Hypothalamus (tissue), 51 donors: Measurements from ENCODE around the gene GJC2.

ENCODE experiments used
- DNase-seq, 51 donors: peaks; one replicate each; lab custom pipeline; 2025; lab: John Stamatoyannopoulos, UW

The GJC2 gene

GRCh38 chr1:228144193-228144992, 5.3 kb upstream of the GJC2 start:
- DNase-seq: no peak

GRCh38 chr1:228144993-228145343, 4.8 kb upstream of the GJC2 start:
- no peak for DNase-seq

- no peak for DNase-seq
Measured at GRCh38 chr1:228145463-228146416, 4.0 kb upstream of the GJC2 start.

GRCh38 chr1:228146417-228147150, 3.1 kb upstream of the GJC2 start:
- no peak for DNase-seq

- no peak for DNase-seq
Measured at GRCh38 chr1:228147151-228147693, 2.5 kb upstream of the GJC2 start.

- DNase-seq: no peak
Measured at GRCh38 chr1:228147768-228148167, 2.0 kb upstream of the GJC2 start.

GRCh38 chr1:228148196-228148861, 1.4 kb upstream of the GJC2 start:
- DNase-seq: no peak

- DNase-seq: peak in 1 of 51 donors; percentile 47
Measured at GRCh38 chr1:228148935-228149405, 760 bp upstream of the GJC2 start.

- DNase-seq: no peak
Measured at GRCh38 chr1:228150120-228150460, 360 bp downstream of the GJC2 start.

GRCh38 chr1:228150461-228151179, 890 bp downstream of the GJC2 start:
- DNase-seq: peak in 39 of 51 donors; percentile 11 to 81 (median 49)

GRCh38 chr1:228151180-228151925, 1.6 kb downstream of the GJC2 start:
- DNase-seq: peak in 3 of 51 donors; percentile 21 to 34 (median 23)

- no peak for DNase-seq
Measured at GRCh38 chr1:228152097-228152917, 2.6 kb downstream of the GJC2 start.

GRCh38 chr1:228152918-228153258, 3.2 kb downstream of the GJC2 start:
- no peak for DNase-seq

- no peak for DNase-seq
Measured at GRCh38 chr1:228154021-228154669, 4.4 kb downstream of the GJC2 start.

GRCh38 chr1:228154670-228155571, 5.2 kb downstream of the GJC2 start:
- peak in 1 of 51 donors; percentile 24 for DNase-seq
